Measurements from ENCODE around the gene CTBP2. TPM values are rescaled to one million over a fixed set of nuclear protein-coding genes. Genes with fewer than 3 reads are reported as not detected.

The CTBP2 gene
- total RNA-seq, 1 experiment from 2014 or later, result 77.8 TPM

- Histone ChIP-seq H3K27me3 (replicated peaks; ENCODE audit: insufficient read depth, low read depth, low read length, poor library complexity) (no peaks in the 10 kb centered on the region), H3K4me3 (ENCODE audit: low read depth, low read length, poor library complexity, severe bottlenecking) (no peak overlapping the region), H3K27ac (ENCODE audit: low read depth, low read length, poor library complexity, severe bottlenecking) (no peak overlapping the region), H3K9me3 (ENCODE audit: low read depth, low read length, poor library complexity, severe bottlenecking) (no peaks in the 10 kb centered on the region), H3K36me3 (ENCODE audit: insufficient read depth, low read length, poor library complexity, severe bottlenecking) (peaks cover 7% of the 10 kb centered on the region), H3K4me1 (ENCODE audit: insufficient read depth, low read length, poor library complexity, severe bottlenecking) (no peaks in the 10 kb centered on the region)
- BruUV-seq (replicated peaks), result no TSS peak
- no peak for TF ChIP-seq CTCF (conservative IDR thresholded peaks at IDR 0.05; ENCODE audit: low read depth, low read length)
- TF ChIP-seq EZH2 (IDR thresholded peaks at IDR 0.05; ENCODE audit: borderline replicate concordance, low read depth, low read length, poor library complexity, severe bottlenecking), result no peak
- CTCF ChIA-PET, result no interaction called here
- intact Hi-C loops (cut with micrococcal nuclease; ENCODE audit: unreplicated experiment), result no loop called here
- no peak for DNase-seq (ENCODE audit: low spot score)
- POLR2A ChIA-PET (ENCODE audit: low non-redundant PET), result no interaction called here
Observed at GRCh38 chr10:124972637-124973036, 187.7 kb downstream of the CTBP2 start.

- intact Hi-C loops (cut with micrococcal nuclease; ENCODE audit: unreplicated experiment), result no loop called here
- BruUV-seq (replicated peaks), result no TSS peak
- Histone ChIP-seq H3K27me3 (replicated peaks; ENCODE audit: insufficient read depth, low read depth, low read length, poor library complexity) (no peaks in the 10 kb centered on the region), H3K9me3 (ENCODE audit: low read depth, low read length, poor library complexity, severe bottlenecking) (no peaks in the 10 kb centered on the region), H3K36me3 (ENCODE audit: insufficient read depth, low read length, poor library complexity, severe bottlenecking) (peaks cover 14% of the 10 kb centered on the region), H3K27ac (ENCODE audit: low read depth, low read length, poor library complexity, severe bottlenecking) (no peak overlapping the region), H3K4me3 (ENCODE audit: low read depth, low read length, poor library complexity, severe bottlenecking) (no peak overlapping the region), H3K4me1 (ENCODE audit: insufficient read depth, low read length, poor library complexity, severe bottlenecking) (no peaks in the 10 kb centered on the region)
- no peak for DNase-seq (ENCODE audit: low spot score)
- ChIA-PET CTCF (no interaction called here), POLR2A (ENCODE audit: low non-redundant PET) (interaction anchor here (0.6 kb wide), 1 partner anchor 282 kb away, joined by 18 read pairs; no protein-coding TSS in a partner anchor)
- no peak for TF ChIP-seq CTCF (conservative IDR thresholded peaks at IDR 0.05; ENCODE audit: low read depth, low read length)
- TF ChIP-seq EZH2 (IDR thresholded peaks at IDR 0.05; ENCODE audit: borderline replicate concordance, low read depth, low read length, poor library complexity, severe bottlenecking), result no peak
Observed at GRCh38 chr10:124971276-124971675, 189.1 kb downstream of the CTBP2 start.

- POLR2A ChIA-PET (ENCODE audit: low non-redundant PET), result no interaction called here
- H3K36me3 ChIP-seq (ENCODE audit: insufficient read depth, low read length, poor library complexity, severe bottlenecking), result peaks cover 7% of the 10 kb centered on the region
Observed at GRCh38 chr10:124967255-124967654, 193.1 kb downstream of the CTBP2 start.

More at GRCh38 chr10:124967255-124967654, 193.1 kb downstream of the CTBP2 start:
- intact Hi-C loops (cut with micrococcal nuclease; ENCODE audit: unreplicated experiment), result no loop called here
- no peak for TF ChIP-seq CTCF (conservative IDR thresholded peaks at IDR 0.05; ENCODE audit: low read depth, low read length)
- TF ChIP-seq EZH2 (IDR thresholded peaks at IDR 0.05; ENCODE audit: borderline replicate concordance, low read depth, low read length, poor library complexity, severe bottlenecking), result no peak
- Histone ChIP-seq H3K27ac (ENCODE audit: low read depth, low read length, poor library complexity, severe bottlenecking) (no peak overlapping the region), H3K27me3 (replicated peaks; ENCODE audit: insufficient read depth, low read depth, low read length, poor library complexity) (no peaks in the 10 kb centered on the region), H3K4me3 (ENCODE audit: low read depth, low read length, poor library complexity, severe bottlenecking) (no peak overlapping the region), H3K9me3 (ENCODE audit: low read depth, low read length, poor library complexity, severe bottlenecking) (no peaks in the 10 kb centered on the region), H3K4me1 (ENCODE audit: insufficient read depth, low read length, poor library complexity, severe bottlenecking) (no peaks in the 10 kb centered on the region)
- no peak for DNase-seq (ENCODE audit: low spot score)
- no TSS peak for BruUV-seq (replicated peaks)
- CTCF ChIA-PET, result no interaction called here
